ENCODE data around the gene PRR20G.

DNA sequence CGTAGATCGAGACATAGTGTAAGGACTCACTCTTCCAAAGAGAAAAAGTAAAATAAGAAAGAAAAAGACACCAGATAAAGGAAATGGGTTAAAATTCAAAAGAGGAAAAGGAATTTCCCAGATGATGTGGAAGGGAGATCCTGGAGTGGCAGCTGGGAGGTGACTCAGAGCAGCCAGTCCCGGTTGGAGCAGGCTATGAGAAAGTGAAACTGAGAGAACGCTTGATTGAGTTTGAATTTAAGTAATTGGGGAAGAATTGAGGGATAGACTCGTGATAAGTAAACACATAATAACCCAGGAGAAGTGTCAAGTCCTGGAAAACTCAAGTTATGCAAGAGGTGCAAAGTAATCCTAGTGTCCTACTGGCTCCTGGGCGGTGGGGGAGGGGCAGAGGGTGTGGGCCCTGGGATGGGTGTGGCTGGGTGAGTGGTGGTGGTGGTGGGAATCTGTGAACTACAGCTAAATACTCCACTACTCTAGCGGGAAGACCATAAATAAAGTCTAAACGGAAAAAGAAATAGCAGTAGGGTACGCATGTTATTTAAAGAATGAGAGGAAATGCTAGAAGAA lies 1.2 kb downstream of the PRR20G start:
- TF ChIP-seq, protein P1, sequence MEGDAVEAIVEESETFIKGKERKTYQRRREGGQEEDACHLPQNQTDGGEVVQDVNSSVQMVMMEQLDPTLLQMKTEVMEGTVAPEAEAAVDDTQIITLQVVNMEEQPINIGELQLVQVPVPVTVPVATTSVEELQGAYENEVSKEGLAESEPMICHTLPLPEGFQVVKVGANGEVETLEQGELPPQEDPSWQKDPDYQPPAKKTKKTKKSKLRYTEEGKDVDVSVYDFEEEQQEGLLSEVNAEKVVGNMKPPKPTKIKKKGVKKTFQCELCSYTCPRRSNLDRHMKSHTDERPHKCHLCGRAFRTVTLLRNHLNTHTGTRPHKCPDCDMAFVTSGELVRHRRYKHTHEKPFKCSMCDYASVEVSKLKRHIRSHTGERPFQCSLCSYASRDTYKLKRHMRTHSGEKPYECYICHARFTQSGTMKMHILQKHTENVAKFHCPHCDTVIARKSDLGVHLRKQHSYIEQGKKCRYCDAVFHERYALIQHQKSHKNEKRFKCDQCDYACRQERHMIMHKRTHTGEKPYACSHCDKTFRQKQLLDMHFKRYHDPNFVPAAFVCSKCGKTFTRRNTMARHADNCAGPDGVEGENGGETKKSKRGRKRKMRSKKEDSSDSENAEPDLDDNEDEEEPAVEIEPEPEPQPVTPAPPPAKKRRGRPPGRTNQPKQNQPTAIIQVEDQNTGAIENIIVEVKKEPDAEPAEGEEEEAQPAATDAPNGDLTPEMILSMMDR (IDR thresholded peaks at IDR 0.05), result no peak
- TF ChIP-seq EZH2 (IDR thresholded peaks at IDR 0.05), result no peak
